ACC112 (cell line): ENCODE results near the gene RNASEH1.
A peak's percentile ranks its signal among the peaks of the same experiment; 100 is the strongest.

Source experiments
- H2AFZ ChIP-seq: fragments of 200-600 bp; sonication (generic); one replicate; pipeline ENCODE4 v1.6.0; 2017; ENCODE audit warnings: antibody characterized with exemption, low read length; ENCODE audit not compliant: unreplicated experiment
- H3K27ac ChIP-seq: fragments of 200-600 bp; sonication (generic); 2 replicates; pipeline ENCODE4 v1.5.1; 2014; ENCODE audit warnings: low read depth, mild to moderate bottlenecking, antibody characterized with exemption, low read length, moderate library complexity
- H3K27me3 ChIP-seq: fragments of 200-600 bp; sonication (generic); 2 replicates; pipeline ENCODE4 v1.6.1; 2014; ENCODE audit warnings: mild to moderate bottlenecking, antibody characterized with exemption, low read length, moderate library complexity, mixed read lengths; ENCODE audit not compliant: insufficient read depth
- H3K36me3 ChIP-seq: fragments of 200-600 bp; sonication (generic); 2 replicates; pipeline ENCODE4 v1.6.1; 2016; ENCODE audit warnings: mild to moderate bottlenecking, antibody characterized with exemption, low read length, moderate library complexity, mixed read lengths; ENCODE audit not compliant: insufficient read depth
- H3K4me1 ChIP-seq: fragments of 200-600 bp; sonication (generic); one replicate; pipeline ENCODE4 v1.6.1; 2016; ENCODE audit warnings: low read length, mixed read lengths; ENCODE audit not compliant: insufficient read depth, unreplicated experiment, control insufficient read depth
- H3K4me3 ChIP-seq: fragments of 200-600 bp; sonication (generic); 2 replicates; pipeline ENCODE4 v1.5.1; 2014; ENCODE audit warnings: mild to moderate bottlenecking, low read depth, low read length
- H3K79me2 ChIP-seq: fragments of 200-600 bp; sonication (generic); one replicate; pipeline ENCODE4 v1.6.0; 2016; ENCODE audit warnings: low read length; ENCODE audit not compliant: control insufficient read depth, unreplicated experiment, insufficient read depth

RNASEH1 gene

DNA sequence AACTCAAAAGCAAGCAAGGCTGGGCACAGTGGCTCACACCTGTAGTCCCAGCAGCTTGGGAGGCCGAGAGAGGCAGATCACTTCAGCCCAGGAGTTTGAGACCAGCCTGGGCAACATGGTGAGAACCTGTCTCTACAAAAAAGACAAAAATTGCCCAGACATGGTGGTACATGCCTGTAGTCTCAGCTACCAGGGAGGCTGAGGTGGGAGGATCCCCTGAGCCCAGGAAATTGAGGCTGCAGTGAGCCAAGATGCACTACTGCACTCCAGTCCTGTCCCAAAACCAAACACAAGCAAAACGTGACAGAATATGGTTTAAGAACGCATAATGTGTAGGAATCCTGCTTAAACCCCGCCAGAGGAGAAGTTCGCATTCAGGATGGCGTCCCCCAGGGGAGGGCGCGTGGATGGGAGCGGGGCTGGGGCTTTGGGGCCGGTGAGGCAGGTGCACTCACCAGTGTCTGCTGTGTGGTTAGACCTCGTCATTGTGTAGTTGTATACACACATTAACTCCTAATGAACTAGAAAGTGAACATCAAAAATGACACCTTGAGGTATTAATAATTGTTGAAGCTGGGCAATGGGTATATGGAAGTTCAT, 42.2 kb upstream of the RNASEH1 start:
- H3K36me3 ChIP-seq, result no peaks in the 10 kb centered on the region
- H2AFZ ChIP-seq, result no peak overlapping the region
- no peaks in the 10 kb centered on the region for H3K27me3 ChIP-seq
- H3K4me3 ChIP-seq, result no peak overlapping the region
- H3K79me2 ChIP-seq, result no peaks in the 10 kb centered on the region
- no peak overlapping the region for H3K27ac ChIP-seq
- no peaks in the 10 kb centered on the region for H3K4me1 ChIP-seq

DNA sequence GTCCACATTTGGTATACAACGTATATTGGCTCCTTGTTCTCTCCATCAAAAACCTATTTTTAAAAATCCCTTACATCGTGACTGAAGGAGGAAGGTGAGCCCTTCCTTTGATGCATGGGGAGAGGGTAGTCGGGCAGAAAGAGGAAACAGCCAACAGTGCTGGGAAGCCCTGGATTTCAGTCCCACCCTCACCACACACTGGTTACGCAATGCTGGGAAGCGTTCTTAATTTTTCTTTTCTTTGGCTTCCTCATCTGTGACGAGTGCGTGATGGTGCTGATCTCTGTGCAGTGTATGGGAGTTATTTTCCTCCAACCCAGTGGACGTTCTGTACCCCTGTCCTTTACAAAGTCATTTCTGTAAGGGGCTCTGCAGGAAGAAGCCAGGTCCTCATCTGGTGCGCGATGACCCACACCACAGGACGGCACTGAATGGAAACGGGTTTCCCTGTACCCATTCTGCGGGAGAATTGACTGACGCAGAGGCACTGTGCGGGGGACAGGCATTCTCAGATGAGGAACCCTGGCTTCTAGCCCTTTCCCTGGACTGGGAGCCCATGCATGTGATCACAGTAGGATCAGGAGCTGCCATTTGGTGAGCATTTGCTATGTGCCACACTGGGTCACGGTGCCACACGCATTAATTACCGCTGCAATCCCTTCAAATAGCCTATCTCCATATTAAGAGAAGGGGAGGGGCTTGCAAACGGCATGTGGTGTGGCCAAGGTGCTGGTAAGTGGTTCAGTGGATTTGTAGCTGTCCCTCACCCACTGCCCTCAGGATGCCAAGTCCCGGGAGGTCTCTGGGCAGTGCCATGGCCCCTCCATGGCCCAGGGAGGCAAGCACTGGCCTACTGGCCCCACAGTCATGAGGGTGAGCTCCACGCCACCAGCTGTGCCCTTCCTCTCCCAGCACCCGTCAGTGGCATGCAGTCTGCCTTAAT, 41.0 kb upstream of the RNASEH1 start:
- no peaks in the 10 kb centered on the region for H3K4me1 ChIP-seq
- no peaks in the 10 kb centered on the region for H3K27me3 ChIP-seq
- H3K36me3 ChIP-seq, result no peaks in the 10 kb centered on the region
- no peaks in the 10 kb centered on the region for H3K79me2 ChIP-seq
- no peak overlapping the region for H3K4me3 ChIP-seq
- H3K27ac ChIP-seq, result no peak overlapping the region
- H2AFZ ChIP-seq, result no peak overlapping the region

- Histone ChIP-seq H3K4me1 (no peaks in the 10 kb centered on the region), H3K27ac (no peak overlapping the region), H3K27me3 (no peaks in the 10 kb centered on the region), H3K79me2 (no peaks in the 10 kb centered on the region), H3K4me3 (no peak overlapping the region), H2AFZ (no peak overlapping the region), H3K36me3 (no peaks in the 10 kb centered on the region)
Observed at GRCh38 chr2:3598197-3598910, 40.2 kb upstream of the RNASEH1 start.

- Histone ChIP-seq H3K4me1 (no peaks in the 10 kb centered on the region), H3K27me3 (no peaks in the 10 kb centered on the region), H3K79me2 (no peaks in the 10 kb centered on the region), H3K4me3 (no peak overlapping the region), H3K27ac (no peak overlapping the region), H2AFZ (no peak overlapping the region), H3K36me3 (no peaks in the 10 kb centered on the region)
Observed at GRCh38 chr2:3597567-3597966, 39.4 kb upstream of the RNASEH1 start.

- Histone ChIP-seq H3K4me3 (no peak overlapping the region), H3K36me3 (no peaks in the 10 kb centered on the region), H3K79me2 (no peaks in the 10 kb centered on the region), H2AFZ (no peak overlapping the region), H3K27ac (no peak overlapping the region), H3K4me1 (no peaks in the 10 kb centered on the region), H3K27me3 (no peaks in the 10 kb centered on the region)
Observed at GRCh38 chr2:3596901-3597417, 38.8 kb upstream of the RNASEH1 start.

DNA sequence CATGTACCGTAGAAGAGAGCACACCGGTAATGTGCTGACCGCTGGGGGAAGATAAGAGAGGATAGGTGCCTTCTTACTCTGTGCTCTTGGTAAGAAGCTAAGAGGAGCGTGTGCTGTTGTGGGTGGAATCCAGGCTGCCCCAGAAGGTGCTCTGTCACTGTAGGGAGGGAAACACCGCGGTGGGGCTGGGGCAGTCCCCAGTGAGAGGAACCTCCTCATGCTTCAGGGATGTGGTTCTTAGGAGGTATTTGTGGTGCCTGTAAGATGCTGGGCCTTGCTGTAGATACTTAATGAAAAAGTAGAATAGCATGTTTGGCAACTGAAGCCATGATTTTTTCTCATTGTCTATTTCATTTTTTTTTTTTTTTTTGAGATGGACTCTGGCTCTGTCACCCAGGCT, 37.9 kb upstream of the RNASEH1 start:
- H3K4me1 ChIP-seq, result no peaks in the 10 kb centered on the region
- no peaks in the 10 kb centered on the region for H3K36me3 ChIP-seq
- no peak overlapping the region for H3K27ac ChIP-seq
- H3K4me3 ChIP-seq, result no peak overlapping the region
- H3K27me3 ChIP-seq, result no peaks in the 10 kb centered on the region
- no peak overlapping the region for H2AFZ ChIP-seq
- H3K79me2 ChIP-seq, result no peaks in the 10 kb centered on the region

- no peak overlapping the region; the same call in 1 of the 2 replicates for H3K4me3 ChIP-seq
- no peaks in the 10 kb centered on the region for H3K27me3 ChIP-seq
- no peak overlapping the region for H3K27ac ChIP-seq
- H3K36me3 ChIP-seq, result no peaks in the 10 kb centered on the region
- H2AFZ ChIP-seq, result no peak overlapping the region
- no peaks in the 10 kb centered on the region for H3K79me2 ChIP-seq
- H3K4me1 ChIP-seq, result no peaks in the 10 kb centered on the region
Observed at GRCh38 chr2:3595404-3595803, 37.3 kb upstream of the RNASEH1 start.

- H3K4me3 ChIP-seq, result peak within 1 kb of the TSS; percentile 72
- H3K36me3 ChIP-seq, result no peaks in the 10 kb centered on the region
- H3K27ac ChIP-seq, result no peak within 1 kb of the TSS
- peak within 1 kb of the TSS; percentile 67 for H2AFZ ChIP-seq
- H3K27me3 ChIP-seq, result no peaks in the 10 kb centered on the region
- no peaks in the 10 kb centered on the region for H3K4me1 ChIP-seq
- no peaks in the 10 kb centered on the region for H3K79me2 ChIP-seq
Observed at GRCh38 chr2:3594493-3595281, 36.6 kb upstream of the RNASEH1 start, which contains the start of gene COLEC11. Gene COLEC11, plus strand, starts transcription at chr2:3595112. Its CDS starts 9,229 bp downstream, at chr2:3604341.

- Histone ChIP-seq H3K27me3 (no peaks in the 10 kb centered on the region), H3K4me3 (no peak overlapping the region), H3K36me3 (no peaks in the 10 kb centered on the region), H3K79me2 (no peaks in the 10 kb centered on the region), H2AFZ (no peak overlapping the region), H3K27ac (no peak overlapping the region), H3K4me1 (peaks cover 23% of the 10 kb centered on the region)
Observed at GRCh38 chr2:3589086-3589485, 31.0 kb upstream of the RNASEH1 start.

DNA sequence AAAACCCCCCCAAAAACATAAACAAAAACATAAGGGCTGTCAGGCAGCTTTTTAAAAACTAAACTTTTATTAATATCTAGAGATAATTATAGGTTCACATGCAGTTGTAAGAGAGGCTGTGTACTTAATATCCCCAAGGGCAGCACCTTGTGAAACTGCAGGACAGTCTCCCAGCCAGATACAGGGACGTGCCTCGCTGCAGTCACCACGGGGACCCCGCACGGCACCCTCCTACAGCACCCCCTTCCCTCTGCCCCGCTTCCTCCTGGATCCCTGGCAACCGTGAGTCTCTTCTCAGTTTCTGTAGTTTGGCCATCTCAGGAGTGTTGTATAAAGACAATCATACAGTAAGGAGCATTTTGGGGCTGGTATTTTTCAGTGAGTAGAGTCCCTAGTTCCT, 30.0 kb upstream of the RNASEH1 start:
- Histone ChIP-seq H3K4me3 (no peak overlapping the region), H3K27ac (no peak overlapping the region)

More for the DNA sequence above, 30.0 kb upstream of the RNASEH1 start:
- no peaks in the 10 kb centered on the region for H3K27me3 ChIP-seq
- H2AFZ ChIP-seq, result no peak overlapping the region
- no peaks in the 10 kb centered on the region for H3K79me2 ChIP-seq
- peaks cover 26% of the 10 kb centered on the region for H3K4me1 ChIP-seq
- 0 out of 2 replicates have a peak, but pooled peaks cover 3% of the 10 kb centered on the region for H3K36me3 ChIP-seq
